ENCODE data around the gene CCDC57. TPM values are rescaled to one million over a fixed set of nuclear protein-coding genes. Genes with fewer than 3 reads are reported as not detected.

Gene CCDC57
- polyA plus RNA-seq, 1 donor, result 45.6 TPM

- H3K36me3 ChIP-seq (ENCODE audit: control insufficient read depth, insufficient read depth, low read length), result peaks cover 49% of the 10 kb centered on the region
- no CpG with 5 or more reads among the region's 20 CpGs for WGBS (ENCODE audit: insufficient coverage, low lambda C conversion rate)
These were observed 148.9 kb downstream of the CCDC57 start for GRCh38 chr17:82063424-82064415.

GRCh38 chr17:82062984-82063368 lies 149.7 kb downstream of the CCDC57 start:
- WGBS (ENCODE audit: insufficient coverage, low lambda C conversion rate), result no CpG with 5 or more reads among the region's 9 CpGs
- H3K4me3 ChIP-seq (ENCODE audit: low read length), result no peak overlapping the region
- no peaks in the 10 kb centered on the region for H3K9me3 ChIP-seq (ENCODE audit: control insufficient read depth, low read depth, low read length)
- peaks cover 12% of the 10 kb centered on the region for H3K4me1 ChIP-seq (ENCODE audit: control insufficient read depth, insufficient read depth, low read length)
- peaks cover 57% of the 10 kb centered on the region for H3K36me3 ChIP-seq (ENCODE audit: control insufficient read depth, insufficient read depth, low read length)
- no peaks in the 10 kb centered on the region for H3K27me3 ChIP-seq (ENCODE audit: control insufficient read depth, insufficient read depth, low read length)
- DNase-seq, result no peak
- no peak overlapping the region for H3K27ac ChIP-seq (ENCODE audit: low read length)

More at GRCh38 chr17:82063424-82064415, 148.9 kb downstream of the CCDC57 start:
- Histone ChIP-seq H3K9me3 (ENCODE audit: control insufficient read depth, low read depth, low read length) (no peaks in the 10 kb centered on the region), H3K4me3 (ENCODE audit: low read length) (no peak overlapping the region), H3K27me3 (ENCODE audit: control insufficient read depth, insufficient read depth, low read length) (no peaks in the 10 kb centered on the region), H3K4me1 (ENCODE audit: control insufficient read depth, insufficient read depth, low read length) (peaks cover 12% of the 10 kb centered on the region), H3K27ac (ENCODE audit: low read length) (no peak overlapping the region)
- no peak for DNase-seq

GRCh38 chr17:82062076-82062983 lies 150.3 kb downstream of the CCDC57 start:
- WGBS (ENCODE audit: insufficient coverage, low lambda C conversion rate), result no CpG with 5 or more reads among the region's 24 CpGs
- no peak overlapping the region for H3K27ac ChIP-seq (ENCODE audit: low read length)
- H3K36me3 ChIP-seq (ENCODE audit: control insufficient read depth, insufficient read depth, low read length), result peaks cover 63% of the 10 kb centered on the region
- DNase-seq, result no peak
- H3K9me3 ChIP-seq (ENCODE audit: control insufficient read depth, low read depth, low read length), result no peaks in the 10 kb centered on the region
- no peaks in the 10 kb centered on the region for H3K27me3 ChIP-seq (ENCODE audit: control insufficient read depth, insufficient read depth, low read length)
- no peak overlapping the region for H3K4me3 ChIP-seq (ENCODE audit: low read length)
- H3K4me1 ChIP-seq (ENCODE audit: control insufficient read depth, insufficient read depth, low read length), result peaks cover 12% of the 10 kb centered on the region

GRCh38 chr17:82061047-82061925 lies 151.4 kb downstream of the CCDC57 start:
- H3K4me1 ChIP-seq (ENCODE audit: control insufficient read depth, insufficient read depth, low read length), result peaks cover 12% of the 10 kb centered on the region
- no peaks in the 10 kb centered on the region for H3K27me3 ChIP-seq (ENCODE audit: control insufficient read depth, insufficient read depth, low read length)
- no peak for DNase-seq
- H3K4me3 ChIP-seq (ENCODE audit: low read length), result no peak overlapping the region
- H3K9me3 ChIP-seq (ENCODE audit: control insufficient read depth, low read depth, low read length), result no peaks in the 10 kb centered on the region
- H3K36me3 ChIP-seq (ENCODE audit: control insufficient read depth, insufficient read depth, low read length), result peaks cover 73% of the 10 kb centered on the region
- WGBS (ENCODE audit: insufficient coverage, low lambda C conversion rate), result no CpG with 5 or more reads among the region's 34 CpGs
- no peak overlapping the region for H3K27ac ChIP-seq (ENCODE audit: low read length)

- Histone ChIP-seq H3K4me3 (ENCODE audit: low read length) (no peak overlapping the region), H3K36me3 (ENCODE audit: control insufficient read depth, insufficient read depth, low read length) (peaks cover 80% of the 10 kb centered on the region), H3K27ac (ENCODE audit: low read length) (no peak overlapping the region), H3K4me1 (ENCODE audit: control insufficient read depth, insufficient read depth, low read length) (peaks cover 8% of the 10 kb centered on the region), H3K27me3 (ENCODE audit: control insufficient read depth, insufficient read depth, low read length) (no peaks in the 10 kb centered on the region), H3K9me3 (ENCODE audit: control insufficient read depth, low read depth, low read length) (no peaks in the 10 kb centered on the region)
- no CpG with 5 or more reads among the region's 14 CpGs for WGBS (ENCODE audit: insufficient coverage, low lambda C conversion rate)
- no peak for DNase-seq
These were observed 152.0 kb downstream of the CCDC57 start for GRCh38 chr17:82060614-82061013.

- no CpG with 5 or more reads among the region's 16 CpGs for WGBS (ENCODE audit: insufficient coverage, low lambda C conversion rate)
- no peak overlapping the region for H3K4me3 ChIP-seq (ENCODE audit: low read length)
- H3K27ac ChIP-seq (ENCODE audit: low read length), result no peak overlapping the region
- no peaks in the 10 kb centered on the region for H3K27me3 ChIP-seq (ENCODE audit: control insufficient read depth, insufficient read depth, low read length)
- DNase-seq, result no peak
- H3K36me3 ChIP-seq (ENCODE audit: control insufficient read depth, insufficient read depth, low read length), result peaks cover 85% of the 10 kb centered on the region
- H3K9me3 ChIP-seq (ENCODE audit: control insufficient read depth, low read depth, low read length), result no peaks in the 10 kb centered on the region
- H3K4me1 ChIP-seq (ENCODE audit: control insufficient read depth, insufficient read depth, low read length), result peaks cover 8% of the 10 kb centered on the region
These were observed 152.7 kb downstream of the CCDC57 start for GRCh38 chr17:82060001-82060380.

GRCh38 chr17:82059272-82060000 lies 153.2 kb downstream of the CCDC57 start:
- H3K27ac ChIP-seq (ENCODE audit: low read length), result no peak overlapping the region
- no peak overlapping the region for H3K4me3 ChIP-seq (ENCODE audit: low read length)
- peaks cover 90% of the 10 kb centered on the region for H3K36me3 ChIP-seq (ENCODE audit: control insufficient read depth, insufficient read depth, low read length)
- no CpG with 5 or more reads among the region's 19 CpGs for WGBS (ENCODE audit: insufficient coverage, low lambda C conversion rate)
- no peaks in the 10 kb centered on the region for H3K9me3 ChIP-seq (ENCODE audit: control insufficient read depth, low read depth, low read length)
- no peaks in the 10 kb centered on the region for H3K27me3 ChIP-seq (ENCODE audit: control insufficient read depth, insufficient read depth, low read length)
- H3K4me1 ChIP-seq (ENCODE audit: control insufficient read depth, insufficient read depth, low read length), result peaks cover 6% of the 10 kb centered on the region
- no peak for DNase-seq

- Histone ChIP-seq H3K4me1 (ENCODE audit: control insufficient read depth, insufficient read depth, low read length) (peaks cover under 1% of the 10 kb centered on the region), H3K9me3 (ENCODE audit: control insufficient read depth, low read depth, low read length) (no peaks in the 10 kb centered on the region), H3K27ac (ENCODE audit: low read length) (no peak overlapping the region), H3K27me3 (ENCODE audit: control insufficient read depth, insufficient read depth, low read length) (no peaks in the 10 kb centered on the region), H3K4me3 (ENCODE audit: low read length) (no peak overlapping the region), H3K36me3 (ENCODE audit: control insufficient read depth, insufficient read depth, low read length) (peaks cover 95% of the 10 kb centered on the region)
- no CpG with 5 or more reads among the region's 10 CpGs for WGBS (ENCODE audit: insufficient coverage, low lambda C conversion rate)
- no peak for DNase-seq
These were observed 153.8 kb downstream of the CCDC57 start for GRCh38 chr17:82058855-82059249.

- no peaks in the 10 kb centered on the region for H3K9me3 ChIP-seq (ENCODE audit: control insufficient read depth, low read depth, low read length)
- peaks cover 95% of the 10 kb centered on the region for H3K36me3 ChIP-seq (ENCODE audit: control insufficient read depth, insufficient read depth, low read length)
- no peak for DNase-seq
- no peaks in the 10 kb centered on the region for H3K27me3 ChIP-seq (ENCODE audit: control insufficient read depth, insufficient read depth, low read length)
- peaks cover under 1% of the 10 kb centered on the region for H3K4me1 ChIP-seq (ENCODE audit: control insufficient read depth, insufficient read depth, low read length)
- H3K27ac ChIP-seq (ENCODE audit: low read length), result no peak overlapping the region
- no CpG with 5 or more reads among the region's 17 CpGs for WGBS (ENCODE audit: insufficient coverage, low lambda C conversion rate)
- no peak overlapping the region for H3K4me3 ChIP-seq (ENCODE audit: low read length)
These were observed 154.3 kb downstream of the CCDC57 start for GRCh38 chr17:82058230-82058854.

Data from large intestine (tissue), 3 donors.